ENCODE results near the gene TPT1. TPM values are rescaled to one million over a fixed set of nuclear protein-coding genes. Genes with fewer than 3 reads are reported as not detected.

Gene TPT1
- polyA plus RNA-seq, 2 of the 4 experiments (the other 2 are of a cell fraction): 2,486 to 3,850 TPM

DNA sequence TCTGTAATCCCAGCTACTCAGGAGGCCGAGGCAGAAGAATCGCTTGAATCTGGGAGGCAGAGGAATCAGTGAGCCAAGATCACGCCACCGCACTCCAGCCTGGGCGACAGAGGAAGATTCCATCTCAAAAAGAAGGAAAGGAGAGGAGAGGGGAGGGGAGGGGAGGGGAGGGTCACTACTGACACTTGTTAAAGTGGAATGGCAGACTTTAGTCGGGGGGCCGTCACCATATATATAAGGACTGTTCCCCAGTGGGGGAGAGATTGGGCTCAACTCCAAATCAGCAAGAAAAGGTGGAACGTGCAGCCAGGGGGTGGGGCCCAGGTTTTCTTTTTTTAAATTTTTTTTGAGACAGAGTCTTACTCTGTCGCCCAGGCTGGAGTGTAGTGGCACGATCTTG, 26.2 kb downstream of the TPT1 start:
- WGBS (ENCODE audit: missing lambda C conversion rate): 89% methylated on average over 9 of the region's 10 CpGs
- ChIA-PET POLR2A (no interaction called here), CTCF (interaction anchor here (1.1 to 2.2 kb wide), 2 partner anchors 267 to 268 kb away, joined by 3 to 7 read pairs; no protein-coding TSS in a partner anchor)
- Histone ChIP-seq H3K27ac (no peak overlapping the region), H3K4me1 (peaks cover 19% of the 10 kb centered on the region), H3K9me3 (no peaks in the 10 kb centered on the region), H3K4me2 (no peak overlapping the region), H3K4me3 (no peak overlapping the region)
- FAIRE-seq: no peak
- TF ChIP-seq PBX3 (IDR thresholded peaks at IDR 0.05): no peak
- DNase-seq (ENCODE audit: low read depth in 1 of 2, low spot score in 1 of 2): no peak
- ATAC-seq: no peak

- 23% methylated on average over 15 of the region's 15 CpGs for WGBS (ENCODE audit: missing lambda C conversion rate)
- DNase-seq (ENCODE audit: low read depth in 1 of 2, low spot score in 1 of 2) (no peak), ATAC-seq (peak; percentile 37 to 39; a peak in 5 of 6 replicates), FAIRE-seq (no peak)
- Histone ChIP-seq H3K4me3 (peak overlapping the region; percentile 32), H3K27ac (no peak overlapping the region), H3K9me3 (no peaks in the 10 kb centered on the region), H3K4me2 (peak overlapping the region; percentile 75), H3K4me1 (peaks cover 3% of the 10 kb centered on the region; the same call in 1 of the 3 replicates)
- POLR2A ChIA-PET: no interaction called here
- CTCF ChIA-PET: interaction anchor here (0.6 to 6.7 kb wide), 15 partner anchors 12 to 339 kb away, joined by 3 to 61 read pairs (median 6); no protein-coding TSS in a partner anchor
- no peak for TF ChIP-seq SMC3 (IDR thresholded peaks at IDR 0.05)
- TF ChIP-seq HMGXB4 (CRISPR knock-in tag; IDR thresholded peaks at IDR 0.05; ENCODE audit: borderline replicate concordance): no peak
- TF ChIP-seq ZSCAN20 (CRISPR knock-in tag; IDR thresholded peaks at IDR 0.05): no peak
- TF ChIP-seq HDAC2 (IDR thresholded peaks at IDR 0.05): no peak
- no peak for TF ChIP-seq HOXB13 (CRISPR knock-in tag; IDR thresholded peaks at IDR 0.05; ENCODE audit: low read depth)
- TF ChIP-seq KDM5A (IDR thresholded peaks at IDR 0.05): no peak
- TF ChIP-seq, protein P1, sequence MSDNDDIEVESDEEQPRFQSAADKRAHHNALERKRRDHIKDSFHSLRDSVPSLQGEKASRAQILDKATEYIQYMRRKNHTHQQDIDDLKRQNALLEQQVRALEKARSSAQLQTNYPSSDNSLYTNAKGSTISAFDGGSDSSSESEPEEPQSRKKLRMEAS (IDR thresholded peaks at IDR 0.05): no peak
- no peak for TF ChIP-seq MAFK (IDR thresholded peaks at IDR 0.05; ENCODE audit: partially characterized antibody)
- TF ChIP-seq RAD21 (conservative IDR thresholded peaks at IDR 0.05 in 1 of 2, IDR thresholded peaks at IDR 0.05 in 1 of 2): no peak
- TF ChIP-seq BHLHE40 (IDR thresholded peaks at IDR 0.05; ENCODE audit: low read depth, low read length): no peak
- no peak for TF ChIP-seq ZNF302 (CRISPR knock-in tag; IDR thresholded peaks at IDR 0.05)
- no peak for TF ChIP-seq NR3C1 (IDR thresholded peaks at IDR 0.05)
- no peak for TF ChIP-seq ELK1 (IDR thresholded peaks at IDR 0.05; ENCODE audit: low read depth, low read length)
These were observed 30.4 kb downstream of the TPT1 start for GRCh38 chr13:45310341-45311131.

- no peak overlapping the region for H3K27ac ChIP-seq
- DNase-seq (ENCODE audit: low read depth in 1 of 2, low spot score in 1 of 2) (no peak), FAIRE-seq (no peak), ATAC-seq (no peak)
- H3K9me3 ChIP-seq: no peaks in the 10 kb centered on the region
- 0 out of 3 replicates have a peak, but pooled peaks cover 3% of the 10 kb centered on the region for H3K4me1 ChIP-seq
- TF ChIP-seq KDM1A (IDR thresholded peaks at IDR 0.05; ENCODE audit: low read depth) (no peak), FOSL2 (IDR thresholded peaks at IDR 0.05) (no peak), FOSL2 (CRISPR knock-in tag; IDR thresholded peaks at IDR 0.05) (no peak)
- no peak overlapping the region for H3K4me2 ChIP-seq
- ChIA-PET POLR2A (no interaction called here), CTCF (interaction anchor here (0.5 to 6.7 kb wide), 4 partner anchors 8 to 259 kb away, joined by 3 to 61 read pairs (median 22); no protein-coding TSS in a partner anchor)
- no peak overlapping the region for H3K4me3 ChIP-seq
These were observed 34.0 kb downstream of the TPT1 start for GRCh38 chr13:45306966-45307365.

Measured in A549 (cell line).